Mucosa of descending colon (tissue), 3 donors: ENCODE measurements around the gene NFIX. TPM values are rescaled to one million over a fixed set of nuclear protein-coding genes. Genes with fewer than 3 reads are reported as not detected.

Source experiments
- ATAC-seq: fragments of 200-7000 bp; cut with Tn5 transposase; one replicate; pipeline ENCODE4 v1.9.1; 2020; ENCODE audit warnings: mild to moderate bottlenecking, moderate library complexity
- DNase-seq, 3 donors: peaks; one replicate each; pipeline ENCODE4 v3.0.0-alpha.2; 2020
- H3K36me3 ChIP-seq: fragments of 200-600 bp; one replicate; pipeline ENCODE4 v1.8.0; 2021; ENCODE audit warnings: low read depth, mild to moderate bottlenecking
- H3K4me1 ChIP-seq: fragments of 200-600 bp; one replicate; pipeline ENCODE4 v1.8.0; 2021; ENCODE audit warnings: low read depth, mild to moderate bottlenecking
- H3K4me3 ChIP-seq: fragments of 200-600 bp; one replicate; pipeline ENCODE4 v1.8.0; 2021; ENCODE audit warnings: mild to moderate bottlenecking
- H3K9me3 ChIP-seq: fragments of 200-600 bp; one replicate; pipeline ENCODE4 v1.8.0; 2021; ENCODE audit warnings: mild to moderate bottlenecking
- CTCF ChIP-seq: fragments of 200-600 bp; IDR thresholded peaks from one replicate; pipeline ENCODE4 v1.8.0; 2022; ENCODE audit warnings: antibody characterized with exemption, mild to moderate bottlenecking
- intact Hi-C, 2 donors: fragments of 100-400 bp; cut with DNase I in 1 of 2; cut with micrococcal nuclease in 1 of 2; formaldehyde crosslinking; loops; one replicate each; pipeline versions ENCODE4 v1.11.0 to v1.11.1; 2022; cut with DNase I, micrococcal nuclease
- total RNA-seq, 3 donors: library from RNA; stranded (reverse); fragmentation: NEBNext Ultra II Directional in 2 of 3; extraction: Animal tissue kit (Norgen Biotek cat#: 25700) in 2 of 3; gene quantifications; one replicate each; pipeline versions ENCODE4 v1.2.1 to v1.2.4, GENCODE V29; 2021 to 2023
- donor health status: DM: no; HTN: no; CAD: no; lungs with moderate emphysema.
- donor health status: DM: no; HTN: no; CAD: no.
- donor health status: DM: no; HTN: yes; CAD: no.

The NFIX gene
- total RNA-seq, 3 donors from 2014 or later, result 59.4 to 238 (median 64.6) TPM

DNA sequence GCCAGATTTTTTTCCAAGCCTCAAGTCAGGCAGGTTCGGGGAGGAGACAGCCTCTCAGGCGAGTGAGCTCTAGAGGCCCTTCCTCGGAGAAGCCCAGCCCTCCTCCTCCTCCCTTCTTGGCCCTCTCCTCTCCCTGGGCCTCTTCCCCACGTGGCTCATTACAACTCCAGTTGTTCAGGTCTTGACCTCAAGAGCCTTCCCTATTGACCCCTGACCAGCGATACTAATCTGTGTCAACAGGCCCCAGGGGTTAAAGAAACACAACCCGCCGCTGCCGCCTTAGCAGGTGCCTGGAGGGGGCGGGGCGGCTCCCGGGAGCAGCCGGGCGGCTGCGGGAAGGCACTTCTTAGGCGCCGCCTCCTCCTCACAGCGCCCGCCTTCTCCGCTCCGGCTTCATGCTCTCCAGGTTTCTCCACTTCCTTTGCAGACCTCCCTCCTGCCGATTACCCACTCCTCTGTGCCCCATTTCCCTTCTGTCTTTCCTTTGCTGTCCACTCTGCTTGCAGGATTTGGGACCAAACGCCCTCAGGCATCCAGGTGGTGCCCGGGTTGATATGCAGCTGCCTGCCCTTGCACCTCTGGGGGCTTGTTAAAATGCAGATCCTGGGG, 56.4 kb downstream of the NFIX start:
- DNase-seq, result peak; percentile 81 to 85 (median 83)
- H3K4me3 ChIP-seq, result no peak overlapping the region
- intact Hi-C loops, result no loop called here
- peaks cover 45% of the 10 kb centered on the region for H3K4me1 ChIP-seq
- no peaks in the 10 kb centered on the region for H3K36me3 ChIP-seq
- H3K9me3 ChIP-seq, result no peaks in the 10 kb centered on the region
- TF ChIP-seq CTCF, result no peak
- peak; percentile 83 for ATAC-seq

GRCh38 chr19:13052447-13053175, 57.3 kb downstream of the NFIX start:
- H3K4me3 ChIP-seq, result no peak overlapping the region
- H3K9me3 ChIP-seq, result no peaks in the 10 kb centered on the region
- ATAC-seq, result no peak
- no peak for DNase-seq
- H3K36me3 ChIP-seq, result no peaks in the 10 kb centered on the region
- no peak for TF ChIP-seq CTCF
- H3K4me1 ChIP-seq, result peaks cover 51% of the 10 kb centered on the region
- intact Hi-C loops, result no loop called here

DNA sequence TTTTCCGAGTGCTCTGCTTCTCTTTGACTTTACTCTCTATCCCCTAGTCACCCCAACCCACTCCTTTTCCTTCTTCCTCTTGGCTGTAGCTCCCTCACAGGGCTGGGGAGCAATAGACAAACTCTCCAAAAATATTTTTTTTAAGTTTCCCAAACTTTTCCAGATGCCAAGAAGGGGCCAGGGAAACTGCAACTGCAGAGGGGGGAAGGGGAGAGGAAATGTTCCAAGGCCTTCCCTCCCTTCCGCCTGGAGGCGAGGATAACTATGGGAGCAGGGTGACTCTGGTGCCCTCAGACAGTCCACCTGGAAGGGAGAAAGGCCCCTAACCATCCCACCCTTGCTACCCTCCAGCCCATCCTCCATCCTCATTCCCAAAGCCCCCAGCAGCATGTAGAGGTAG, 58.0 kb downstream of the NFIX start:
- DNase-seq (no peak), ATAC-seq (no peak)
- Histone ChIP-seq H3K36me3 (no peaks in the 10 kb centered on the region), H3K4me1 (peaks cover 51% of the 10 kb centered on the region), H3K9me3 (no peaks in the 10 kb centered on the region), H3K4me3 (no peak overlapping the region)
- intact Hi-C loops, result no loop called here
- no peak for TF ChIP-seq CTCF

DNA sequence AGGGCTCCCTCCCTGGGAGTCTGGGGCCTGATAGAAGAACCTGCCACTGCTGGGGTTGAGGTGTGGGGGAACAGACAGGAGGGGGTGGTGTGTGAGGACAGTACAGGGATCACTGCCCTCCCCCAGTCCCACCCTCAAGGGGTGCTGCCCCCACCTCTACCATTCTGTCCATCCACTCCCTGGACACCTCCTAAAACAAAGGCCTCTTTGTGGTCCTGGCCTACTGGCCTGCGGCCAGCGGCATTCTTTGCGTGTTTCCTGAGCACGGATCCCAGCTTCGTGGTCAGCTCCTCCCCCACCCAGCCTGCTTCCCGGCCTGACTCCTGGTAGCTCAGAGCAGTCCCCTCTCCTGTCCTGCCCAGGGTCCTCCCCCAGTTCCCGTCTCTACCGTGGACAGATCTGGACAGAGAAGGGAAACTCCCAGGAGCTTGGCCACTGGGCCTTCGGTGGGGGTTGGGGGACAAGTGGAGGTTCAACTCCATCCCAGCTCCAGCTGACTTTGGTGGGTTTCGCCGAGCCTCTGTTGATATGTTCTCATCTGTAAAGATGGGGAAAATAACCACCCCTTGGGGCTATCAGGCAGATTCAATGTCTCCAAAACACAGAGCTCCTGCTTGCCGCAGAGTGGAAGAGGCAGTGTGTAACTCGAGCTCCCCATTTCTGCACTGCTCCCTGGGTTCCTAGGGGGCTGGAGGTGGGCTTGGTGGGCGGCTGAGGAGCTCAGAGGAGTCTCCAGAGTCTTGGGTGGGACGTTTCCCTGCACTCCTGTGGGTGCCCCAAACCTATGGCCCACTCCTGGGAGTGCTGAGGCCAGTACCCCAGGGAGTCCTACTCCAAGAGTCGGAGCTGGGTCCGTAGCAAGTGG, 58.7 kb downstream of the NFIX start:
- ATAC-seq, result peak; percentile 40
- intact Hi-C loops, result no loop called here
- Histone ChIP-seq H3K4me1 (peaks cover 51% of the 10 kb centered on the region), H3K36me3 (no peaks in the 10 kb centered on the region), H3K9me3 (no peaks in the 10 kb centered on the region), H3K4me3 (no peak overlapping the region)
- DNase-seq, result peak; percentile 63 to 86 (median 77)
- TF ChIP-seq CTCF, result no peak

GRCh38 chr19:13054626-13055212, 59.4 kb downstream of the NFIX start:
- no peaks in the 10 kb centered on the region for H3K36me3 ChIP-seq
- intact Hi-C loops, result no loop called here
- DNase-seq (no peak), ATAC-seq (no peak)
- H3K9me3 ChIP-seq, result no peaks in the 10 kb centered on the region
- H3K4me1 ChIP-seq, result peaks cover 51% of the 10 kb centered on the region
- no peak overlapping the region for H3K4me3 ChIP-seq
- no peak for TF ChIP-seq CTCF
